NCI-H774 (cell line): Measurements from ENCODE around the gene OMP.
A peak's percentile ranks its signal among the peaks of the same experiment; 100 is the strongest.

Source experiments
- DNase-seq: peaks from one replicate; lab custom pipeline; 2025; lab: John Stamatoyannopoulos, UW

OMP gene

GRCh38 chr11:77122576-77123212 lies 20.1 kb downstream of the OMP start:
- DNase-seq: no peak

- no peak for DNase-seq
Measured at GRCh38 chr11:77123591-77123990, 21.0 kb downstream of the OMP start.

- no peak for DNase-seq
Measured at GRCh38 chr11:77124041-77124440, 21.4 kb downstream of the OMP start.

GRCh38 chr11:77124488-77124887 lies 21.8 kb downstream of the OMP start:
- no peak for DNase-seq

- no peak for DNase-seq
Measured at GRCh38 chr11:77125191-77125590, 22.6 kb downstream of the OMP start.

GRCh38 chr11:77125695-77126094 lies 23.1 kb downstream of the OMP start:
- no peak for DNase-seq

- DNase-seq: no peak
Measured at GRCh38 chr11:77126156-77126775, 23.6 kb downstream of the OMP start.

- DNase-seq: no peak
Measured at GRCh38 chr11:77126861-77127234, 24.2 kb downstream of the OMP start.

GRCh38 chr11:77127235-77127911 lies 24.7 kb downstream of the OMP start:
- DNase-seq: peak; percentile 43

GRCh38 chr11:77127920-77128691 lies 25.5 kb downstream of the OMP start, which contains the start of gene MYO7A:
Gene MYO7A (plus strand): TSS chr11:77128246. CDS start chr11:77130635, 2,389 bp downstream.
- peak; percentile 74 for DNase-seq

GRCh38 chr11:77129069-77129841 lies 26.6 kb downstream of the OMP start:
- DNase-seq: no peak

- no peak for DNase-seq
Measured at GRCh38 chr11:77129842-77130756, 27.5 kb downstream of the OMP start.

- no peak for DNase-seq
Measured at GRCh38 chr11:77130763-77131513, 28.3 kb downstream of the OMP start.

GRCh38 chr11:77131560-77131959 lies 28.9 kb downstream of the OMP start:
- DNase-seq: no peak

- DNase-seq: no peak
Measured at GRCh38 chr11:77135069-77135468, 32.4 kb downstream of the OMP start.

GRCh38 chr11:77136074-77136473 lies 33.4 kb downstream of the OMP start:
- no peak for DNase-seq

- no peak for DNase-seq
Measured at GRCh38 chr11:77136784-77137420, 34.3 kb downstream of the OMP start.

- no peak for DNase-seq
Measured at GRCh38 chr11:77137421-77137820, 34.8 kb downstream of the OMP start.

- DNase-seq: no peak
Measured at GRCh38 chr11:77138106-77138649, 35.5 kb downstream of the OMP start.
